CD4-positive, alpha-beta T cell (primary cell): ENCODE data around the gene ANTXR1. TPM values are rescaled to one million over a fixed set of nuclear protein-coding genes. Genes with fewer than 3 reads are reported as not detected.

Experiments
- ATAC-seq: fragments of 200-7000 bp; cut with Tn5 transposase; one replicate; pipeline ENCODE4 v1.10.0; 2022; ENCODE audit warnings: mild to moderate bottlenecking; ENCODE audit not compliant: poor library complexity
- CTCF ChIA-PET: fragments of 350-600 bp; sonication (Branson Sonifier 250); formaldehyde crosslinking; loops from one replicate; lab custom pipeline; 2021; ENCODE audit warnings: antibody characterized with exemption, inconsistent platforms; lab: Charles Lee
- POLR2A ChIA-PET: fragments of 350-600 bp; sonication (Branson Sonifier 250); formaldehyde crosslinking; loops from one replicate; lab custom pipeline; 2021; ENCODE audit warnings: antibody characterized with exemption, inconsistent platforms; lab: Charles Lee
- DNase-seq, 14 experiments: peaks; one replicate each; pipeline ENCODE4 v3.0.0-alpha.2; 2013 to 2020; ENCODE audit warnings: mixed read lengths in 2 of 14
- H3K27ac ChIP-seq, 2 donors: one replicate each; pipeline versions ENCODE4 v1.5.1 to v1.7.0; 2013; ENCODE audit warnings: low read length in 2 of 2, low read depth in 1 of 2, mild to moderate bottlenecking in 1 of 2
- H3K27me3 ChIP-seq, 2 experiments: 1 replicate in 1 of 2; 2 replicates in 1 of 2; pipeline versions ENCODE4 v1.6.1 to v1.7.0; 2013; ENCODE audit warnings: low read length in 2 of 2, control low read depth in 1 of 2, mild to moderate bottlenecking in 1 of 2, moderate library complexity in 1 of 2; ENCODE audit not compliant: insufficient read depth in 2 of 2, control insufficient read depth in 1 of 2
- H3K36me3 ChIP-seq: one replicate; pipeline ENCODE4 v1.6.1; 2013; ENCODE audit warnings: low read length, control low read depth; ENCODE audit not compliant: insufficient read depth
- H3K4me1 ChIP-seq: one replicate; pipeline ENCODE4 v1.6.1; 2013; ENCODE audit warnings: low read length, control low read depth; ENCODE audit not compliant: insufficient read depth
- H3K4me3 ChIP-seq: one replicate; pipeline ENCODE4 v1.5.1; 2013; ENCODE audit warnings: mild to moderate bottlenecking, low read length, moderate library complexity
- H3K9me3 ChIP-seq, 2 experiments: 1 replicate in 1 of 2; 2 replicates in 1 of 2; pipeline versions ENCODE4 v1.6.1 to v1.7.0; 2013; ENCODE audit warnings: low read length in 2 of 2, mild to moderate bottlenecking in 2 of 2, control low read depth in 1 of 2, moderate library complexity in 1 of 2; ENCODE audit not compliant: control insufficient read depth in 1 of 2, insufficient read depth in 1 of 2
- H3K27ac Mint-ChIP-seq: one replicate; pipeline ENCODE4 v1.8.0; 2020; ENCODE audit warnings: mixed read lengths
- H3K27me3 Mint-ChIP-seq: one replicate; pipeline ENCODE4 v1.8.0; 2021; ENCODE audit warnings: mixed read lengths
- H3K36me3 Mint-ChIP-seq: one replicate; pipeline ENCODE4 v1.8.0; 2021; ENCODE audit warnings: low read depth, mixed read lengths
- H3K4me1 Mint-ChIP-seq: one replicate; pipeline ENCODE4 v1.8.0; 2021; ENCODE audit warnings: low read depth, mixed read lengths
- H3K4me3 Mint-ChIP-seq: one replicate; pipeline ENCODE4 v1.8.0; 2020; ENCODE audit warnings: mild to moderate bottlenecking, mixed read lengths
- H3K9me3 Mint-ChIP-seq: one replicate; pipeline ENCODE4 v1.8.0; 2020; ENCODE audit warnings: mixed read lengths
- intact Hi-C, 2 experiments: fragments of 100-400 bp; cut with DNase I in 1 of 2; cut with micrococcal nuclease in 1 of 2; formaldehyde crosslinking; loops; one replicate each; pipeline versions ENCODE4 v1.15.1 to v1.9.0; 2023 to 2025; cut with DNase I, micrococcal nuclease
- total RNA-seq, 174 experiments: library from RNA in 2 of 174; stranded (reverse) in 2 of 174; gene quantifications; one replicate each; pipeline ENCODE4 v1.2.3 and lab custom pipeline; 2021 to 2026
- TF ChIP-seq, protein P1 (sequence below): fragments of 200-600 bp; IDR thresholded peaks from one replicate; pipeline ENCODE4 v1.8.0; 2022; ENCODE audit warnings: antibody characterized with exemption, mild to moderate bottlenecking

ANTXR1 gene
- total RNA-seq, 2 experiments from 2014 or later = not detected

DNA sequence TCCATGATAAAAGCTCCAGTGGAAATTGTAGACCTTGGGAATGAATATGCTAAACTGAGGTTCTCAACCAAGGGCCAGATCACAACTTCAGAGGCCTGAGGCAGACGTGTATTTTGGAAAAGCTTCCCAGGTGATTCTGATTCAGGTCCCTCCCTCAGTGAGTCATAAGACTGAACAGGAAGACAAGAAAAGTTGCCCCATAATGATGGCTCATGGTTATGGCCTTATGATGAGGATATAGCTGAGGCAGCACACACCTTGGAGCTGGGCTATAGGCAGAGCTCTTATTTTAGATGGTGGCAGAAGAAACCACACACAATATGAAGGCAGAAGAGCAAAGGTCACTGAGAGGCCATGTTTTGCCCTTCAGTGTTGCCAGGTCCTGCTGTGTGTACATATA, 9.6 kb downstream of the ANTXR1 start:
- Mint-ChIP-seq H3K27ac (no peak overlapping the region), H3K9me3 (no peaks in the 10 kb centered on the region), H3K36me3 (no peaks in the 10 kb centered on the region), H3K27me3 (peaks cover 50% of the 10 kb centered on the region), H3K4me1 (no peaks in the 10 kb centered on the region), H3K4me3 (no peak overlapping the region)
- intact Hi-C loops = no loop called here
- ChIA-PET CTCF (no interaction called here), POLR2A (no interaction called here)
- DNase-seq (no peak), ATAC-seq (no peak)
- Histone ChIP-seq H3K4me3 (no peak overlapping the region), H3K4me1 (no peaks in the 10 kb centered on the region), H3K9me3 (no peaks in the 10 kb centered on the region), H3K36me3 (no peaks in the 10 kb centered on the region), H3K27me3 (peaks cover 14 to 20% of the 10 kb centered on the region in 2 experiments), H3K27ac (no peak overlapping the region)
- TF ChIP-seq, protein P1, sequence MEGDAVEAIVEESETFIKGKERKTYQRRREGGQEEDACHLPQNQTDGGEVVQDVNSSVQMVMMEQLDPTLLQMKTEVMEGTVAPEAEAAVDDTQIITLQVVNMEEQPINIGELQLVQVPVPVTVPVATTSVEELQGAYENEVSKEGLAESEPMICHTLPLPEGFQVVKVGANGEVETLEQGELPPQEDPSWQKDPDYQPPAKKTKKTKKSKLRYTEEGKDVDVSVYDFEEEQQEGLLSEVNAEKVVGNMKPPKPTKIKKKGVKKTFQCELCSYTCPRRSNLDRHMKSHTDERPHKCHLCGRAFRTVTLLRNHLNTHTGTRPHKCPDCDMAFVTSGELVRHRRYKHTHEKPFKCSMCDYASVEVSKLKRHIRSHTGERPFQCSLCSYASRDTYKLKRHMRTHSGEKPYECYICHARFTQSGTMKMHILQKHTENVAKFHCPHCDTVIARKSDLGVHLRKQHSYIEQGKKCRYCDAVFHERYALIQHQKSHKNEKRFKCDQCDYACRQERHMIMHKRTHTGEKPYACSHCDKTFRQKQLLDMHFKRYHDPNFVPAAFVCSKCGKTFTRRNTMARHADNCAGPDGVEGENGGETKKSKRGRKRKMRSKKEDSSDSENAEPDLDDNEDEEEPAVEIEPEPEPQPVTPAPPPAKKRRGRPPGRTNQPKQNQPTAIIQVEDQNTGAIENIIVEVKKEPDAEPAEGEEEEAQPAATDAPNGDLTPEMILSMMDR = no peak

DNA sequence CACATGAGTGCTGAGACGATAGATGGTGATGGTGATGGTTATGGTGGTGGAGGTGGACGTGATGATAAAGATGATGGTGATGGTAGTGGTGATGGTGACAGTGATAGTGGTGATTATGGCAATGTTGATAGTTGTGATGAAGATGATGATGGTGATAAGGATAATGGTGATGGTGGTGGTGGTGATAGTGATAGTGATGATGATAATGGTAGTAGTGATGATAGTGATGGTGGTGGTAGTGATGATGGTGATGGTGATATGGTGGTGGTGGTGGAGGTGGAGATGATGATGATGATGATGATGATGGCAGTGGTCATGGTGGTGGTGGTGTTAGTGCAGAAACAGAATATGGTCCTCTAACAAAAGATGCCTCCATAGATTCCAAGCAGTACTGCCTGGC, 10.3 kb downstream of the ANTXR1 start:
- CTCF ChIA-PET = no interaction called here
- Histone ChIP-seq H3K4me1 (no peaks in the 10 kb centered on the region), H3K4me3 (no peak overlapping the region), H3K27me3 (peaks cover 11 to 13% of the 10 kb centered on the region in 2 experiments), H3K9me3 (no peaks in the 10 kb centered on the region), H3K36me3 (no peaks in the 10 kb centered on the region), H3K27ac (no peak overlapping the region)
- H3K9me3 Mint-ChIP-seq = no peaks in the 10 kb centered on the region
- ATAC-seq = no peak
- no peak overlapping the region for H3K27ac Mint-ChIP-seq
- H3K4me1 Mint-ChIP-seq = no peaks in the 10 kb centered on the region
- POLR2A ChIA-PET = no interaction called here
- intact Hi-C loops = no loop called here
- no peak overlapping the region for H3K4me3 Mint-ChIP-seq
- DNase-seq = no peak
- TF ChIP-seq, protein P1 = no peak
- H3K27me3 Mint-ChIP-seq = peaks cover 43% of the 10 kb centered on the region
- no peaks in the 10 kb centered on the region for H3K36me3 Mint-ChIP-seq

DNA sequence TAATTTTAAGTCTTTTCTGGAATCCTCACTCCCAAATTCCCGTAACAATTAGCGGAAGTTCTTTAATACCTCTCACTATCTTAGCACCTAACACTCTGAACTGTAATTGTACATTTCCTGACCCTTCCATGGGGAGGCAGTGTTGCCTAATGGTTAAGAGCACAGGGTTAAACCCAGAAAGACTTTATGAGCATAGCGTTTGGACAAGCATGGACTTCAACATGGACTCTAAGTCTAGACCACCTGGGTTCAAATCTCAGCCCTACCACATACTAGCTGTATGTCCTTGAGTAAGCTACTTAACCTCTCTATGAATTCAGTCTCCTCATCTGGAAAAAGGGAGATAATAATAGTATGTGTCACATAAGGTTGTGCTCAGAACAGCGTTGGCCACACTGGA, 13.0 kb downstream of the ANTXR1 start:
- TF ChIP-seq, protein P1 = no peak
- ATAC-seq = no peak
- Mint-ChIP-seq H3K36me3 (no peaks in the 10 kb centered on the region), H3K27ac (no peak overlapping the region), H3K4me1 (no peaks in the 10 kb centered on the region), H3K9me3 (no peaks in the 10 kb centered on the region), H3K4me3 (no peak overlapping the region), H3K27me3 (peaks cover 26% of the 10 kb centered on the region)
- H3K27me3 ChIP-seq = peaks cover 1 to 13% of the 10 kb centered on the region in 2 experiments
- intact Hi-C loops = loop anchor here in 1 of 2 experiments (5.0 kb wide), 1 partner anchor 281 kb away; no protein-coding TSS in a partner anchor
- H3K27ac ChIP-seq = no peak overlapping the region
- H3K36me3 ChIP-seq = no peaks in the 10 kb centered on the region
- peak in 3 of 14 experiments; percentile 16 to 35 (median 28) for DNase-seq
- H3K4me1 ChIP-seq = no peaks in the 10 kb centered on the region
- ChIA-PET CTCF (no interaction called here), POLR2A (no interaction called here)
- no peaks in the 10 kb centered on the region for H3K9me3 ChIP-seq
- no peak overlapping the region for H3K4me3 ChIP-seq
